Measurements from ENCODE around the gene HOXA3.

HOXA3 gene

GRCh38 chr7:27189295-27189996 is 37.1 kb upstream of the HOXA3 start:
- no peak for DNase-seq (ENCODE audit: low read depth)

DNA sequence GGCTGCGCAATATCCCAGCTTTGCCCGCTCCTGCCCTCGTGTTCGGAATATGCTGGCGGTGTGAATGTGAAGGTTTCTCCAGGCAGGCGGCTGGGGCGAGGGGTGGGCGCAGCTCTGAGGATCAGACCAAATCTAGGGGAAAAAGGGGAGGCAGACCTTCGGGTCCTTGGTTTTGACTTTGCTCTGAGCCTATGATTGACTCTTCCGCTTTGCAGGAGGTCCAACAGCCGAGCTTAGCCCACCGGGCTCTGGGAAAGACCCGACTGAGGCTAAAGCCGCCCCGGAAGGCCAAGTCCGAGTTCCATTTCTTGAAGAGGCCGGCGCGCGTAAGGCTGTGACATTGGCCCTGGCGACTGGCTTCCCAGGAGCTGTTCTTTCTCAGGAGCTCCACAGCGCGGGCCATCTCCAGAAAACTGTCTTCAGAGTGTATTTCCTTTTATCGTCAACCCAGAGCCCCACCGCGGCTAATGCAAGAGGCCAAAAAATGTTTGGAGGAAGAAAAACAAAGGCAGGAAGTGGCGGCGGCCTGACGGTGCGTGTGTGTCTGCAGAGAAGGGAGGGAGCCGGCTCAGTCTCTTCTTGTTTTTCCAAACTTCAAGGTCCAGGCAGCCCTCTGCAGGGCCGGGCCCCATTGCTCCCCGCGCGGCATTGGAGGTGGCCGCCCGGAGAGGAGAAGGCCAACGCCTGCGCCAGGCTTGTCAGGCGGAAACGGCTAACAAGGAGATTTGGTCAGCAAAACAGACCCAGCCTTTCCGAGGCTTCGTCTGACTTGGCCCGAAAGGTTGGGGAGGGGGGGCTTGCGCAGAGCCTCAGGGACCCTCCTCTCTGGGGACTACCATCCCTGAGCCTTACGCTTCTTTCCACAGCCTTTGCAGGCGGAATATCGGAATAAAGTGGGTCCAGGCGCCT is 36.3 kb upstream of the HOXA3 start:
- no peak for DNase-seq (ENCODE audit: low read depth)

DNA sequence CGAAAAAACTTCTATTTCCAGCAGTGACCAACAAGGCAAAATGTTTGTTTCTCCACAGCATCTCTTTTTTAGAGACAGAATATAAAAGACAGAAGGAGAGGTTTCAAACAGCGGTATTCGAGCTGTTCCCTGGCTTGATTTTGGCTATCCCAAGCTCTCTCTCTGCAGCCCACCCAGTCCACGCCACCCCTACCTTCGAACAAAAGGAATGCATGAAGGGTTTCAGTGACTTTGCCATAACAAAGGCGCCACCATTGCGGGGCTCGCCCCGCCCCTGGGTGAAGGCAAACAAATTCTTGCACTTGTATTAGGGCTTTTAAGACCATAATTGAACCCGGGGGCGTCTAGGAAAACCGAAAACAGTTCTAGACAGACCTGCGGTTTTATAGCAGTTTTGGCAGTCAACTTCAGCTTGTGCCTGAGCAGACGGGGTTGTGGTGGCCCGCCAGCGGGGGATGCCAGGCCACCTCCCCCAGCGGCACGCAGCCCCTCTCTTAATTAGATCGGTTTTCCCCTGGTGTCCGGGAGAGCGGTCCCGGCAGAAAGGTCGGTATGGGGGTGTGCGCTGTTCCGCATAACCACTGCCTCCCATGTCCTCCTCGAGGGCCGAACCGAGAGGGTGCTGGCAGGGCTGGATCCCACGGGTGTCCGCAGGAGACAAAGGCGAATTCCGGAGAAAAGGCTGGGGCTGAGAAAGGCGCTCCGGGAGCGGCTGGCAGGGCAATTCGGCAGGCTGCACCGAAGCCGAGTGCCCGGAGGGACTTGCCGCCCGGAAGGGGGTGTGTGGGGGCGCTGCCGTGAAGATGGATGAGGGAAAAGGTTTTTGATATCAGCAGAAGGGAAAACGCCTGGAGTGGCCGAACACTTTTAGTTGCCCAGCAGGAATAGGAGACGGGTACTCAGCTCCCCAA is 35.3 kb upstream of the HOXA3 start:
- DNase-seq (ENCODE audit: low read depth) = no peak

GRCh38 chr7:27186668-27187474 is 34.5 kb upstream of the HOXA3 start:
- no peak for DNase-seq (ENCODE audit: low read depth)

GRCh38 chr7:27185854-27186667 is 33.7 kb upstream of the HOXA3 start:
- DNase-seq (ENCODE audit: low read depth) = no peak

- no peak for DNase-seq (ENCODE audit: low read depth)
Measured at GRCh38 chr7:27185013-27185853, 32.9 kb upstream of the HOXA3 start, which contains the start of gene HOXA11. TSS of gene HOXA11 (minus strand) at chr7:27185232. CDS start at chr7:27185144, 88 bp downstream.

- DNase-seq (ENCODE audit: low read depth) = no peak
Measured at GRCh38 chr7:27184337-27185012, 32.1 kb upstream of the HOXA3 start.

- no peak for DNase-seq (ENCODE audit: low read depth)
Measured at GRCh38 chr7:27183682-27184336, 31.4 kb upstream of the HOXA3 start.

DNA sequence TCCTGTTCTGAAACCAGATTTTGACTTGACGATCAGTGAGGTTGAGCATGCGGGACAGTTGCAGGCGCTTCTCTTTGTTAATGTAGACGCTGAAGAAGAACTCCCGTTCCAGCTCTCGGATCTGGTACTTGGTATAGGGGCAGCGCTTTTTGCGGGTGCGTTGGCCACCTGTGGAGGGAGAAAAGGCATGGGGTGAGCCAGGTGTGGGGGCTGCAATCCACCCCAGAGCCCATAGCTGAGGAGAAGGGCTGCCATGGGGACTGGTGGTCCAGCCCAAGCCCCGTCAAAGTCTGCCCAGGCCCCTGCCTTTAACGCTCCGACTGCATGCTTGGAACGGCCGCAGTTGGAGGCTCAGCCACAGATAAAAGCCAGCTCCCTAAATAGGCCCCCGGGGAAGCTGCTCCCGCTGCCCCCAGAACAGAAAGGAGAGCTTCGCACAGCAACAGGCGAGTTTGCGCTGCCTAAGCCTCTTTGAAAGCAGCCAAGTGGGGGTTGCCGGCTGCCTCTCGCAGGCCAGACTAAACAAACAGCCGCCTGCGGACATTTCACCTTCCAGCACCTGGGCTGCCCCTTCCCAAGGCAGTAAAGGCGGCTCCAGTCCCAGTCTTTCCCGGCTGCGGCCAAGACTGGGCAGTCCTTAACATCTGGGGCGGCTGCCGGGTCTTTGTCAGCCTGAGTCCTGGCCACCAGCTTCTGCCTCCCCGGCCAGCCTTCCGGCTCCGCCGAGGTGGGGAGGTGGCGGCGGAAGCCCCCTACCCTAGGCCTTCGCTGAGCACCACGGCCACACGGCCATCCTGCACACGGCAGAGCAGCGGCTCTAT is 30.7 kb upstream of the HOXA3 start:
- no peak for DNase-seq (ENCODE audit: low read depth)

- DNase-seq (ENCODE audit: low read depth) = no peak
Measured at GRCh38 chr7:27182285-27182841, 30.0 kb upstream of the HOXA3 start.

DNA sequence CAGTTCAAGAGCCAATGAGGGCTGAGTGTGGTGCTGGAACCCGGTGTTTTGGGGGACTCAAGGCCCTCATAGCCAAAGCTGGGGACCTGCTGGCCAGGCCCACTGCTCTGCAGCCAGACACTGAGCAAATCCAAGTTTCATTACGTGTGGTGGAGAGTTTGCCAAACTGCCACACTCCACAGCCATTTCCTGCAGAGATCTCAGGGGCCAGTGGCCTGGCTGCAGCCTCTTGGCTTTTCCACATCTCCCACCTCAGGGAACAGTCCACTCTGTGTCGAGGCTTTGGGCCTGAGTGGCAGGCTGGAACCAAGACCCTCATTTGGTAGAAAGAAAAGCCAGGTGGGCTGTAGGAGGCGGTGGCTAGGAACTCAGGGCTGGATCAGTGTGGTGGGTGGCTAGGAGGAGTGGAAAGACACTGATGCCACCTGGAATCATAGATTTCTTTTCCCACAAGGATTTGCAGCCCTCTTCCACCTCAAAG is 29.5 kb upstream of the HOXA3 start:
- DNase-seq (ENCODE audit: low read depth) = no peak

DNA sequence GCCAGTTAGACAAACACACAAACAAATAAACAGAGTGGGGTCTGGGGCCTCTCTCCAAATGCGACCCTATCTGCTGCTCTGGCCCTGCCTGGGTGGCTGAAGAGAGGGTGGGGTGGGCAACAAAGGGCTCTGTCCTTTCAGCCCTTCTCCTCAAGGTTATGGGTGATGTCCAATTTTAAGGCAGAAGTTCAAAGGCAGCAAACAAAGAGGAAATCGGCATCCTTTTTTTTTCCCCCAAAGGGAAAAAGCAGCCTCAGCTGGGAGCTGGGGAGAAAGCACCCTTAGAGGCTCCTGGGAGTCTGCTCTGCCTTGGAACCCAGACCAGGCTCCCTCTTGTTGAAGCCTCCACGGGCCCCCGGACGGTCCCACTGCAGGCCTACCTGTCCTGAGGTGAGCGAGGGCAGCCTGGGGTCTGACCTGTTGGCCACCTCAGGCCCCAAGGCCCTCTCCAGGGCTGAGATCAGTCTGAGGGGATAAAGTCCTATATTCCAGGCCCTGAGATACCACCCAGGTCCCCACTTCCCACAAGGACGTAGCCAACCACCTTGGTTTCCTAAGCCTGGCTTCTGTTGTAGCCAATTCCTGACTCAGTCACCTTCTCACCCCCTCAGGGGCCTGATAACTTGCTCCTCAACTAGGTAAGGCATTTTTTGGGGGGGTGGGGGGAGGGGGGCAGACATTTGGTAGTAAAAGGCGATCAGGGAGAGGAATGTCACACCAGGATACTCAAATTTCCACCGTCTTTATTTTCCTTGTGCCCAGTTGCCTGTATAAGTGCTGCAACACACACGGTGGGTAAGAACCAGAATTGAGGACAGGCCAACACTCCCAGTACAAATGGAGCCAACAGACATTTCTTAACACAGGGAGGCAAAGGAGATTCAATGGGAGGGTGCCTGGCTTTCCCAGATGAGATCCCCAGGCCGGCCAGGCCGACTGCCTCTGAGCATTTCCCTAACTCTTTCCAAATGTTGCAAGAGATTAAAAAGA is 28.3 kb upstream of the HOXA3 start:
- DNase-seq (ENCODE audit: low read depth) = no peak

DNA sequence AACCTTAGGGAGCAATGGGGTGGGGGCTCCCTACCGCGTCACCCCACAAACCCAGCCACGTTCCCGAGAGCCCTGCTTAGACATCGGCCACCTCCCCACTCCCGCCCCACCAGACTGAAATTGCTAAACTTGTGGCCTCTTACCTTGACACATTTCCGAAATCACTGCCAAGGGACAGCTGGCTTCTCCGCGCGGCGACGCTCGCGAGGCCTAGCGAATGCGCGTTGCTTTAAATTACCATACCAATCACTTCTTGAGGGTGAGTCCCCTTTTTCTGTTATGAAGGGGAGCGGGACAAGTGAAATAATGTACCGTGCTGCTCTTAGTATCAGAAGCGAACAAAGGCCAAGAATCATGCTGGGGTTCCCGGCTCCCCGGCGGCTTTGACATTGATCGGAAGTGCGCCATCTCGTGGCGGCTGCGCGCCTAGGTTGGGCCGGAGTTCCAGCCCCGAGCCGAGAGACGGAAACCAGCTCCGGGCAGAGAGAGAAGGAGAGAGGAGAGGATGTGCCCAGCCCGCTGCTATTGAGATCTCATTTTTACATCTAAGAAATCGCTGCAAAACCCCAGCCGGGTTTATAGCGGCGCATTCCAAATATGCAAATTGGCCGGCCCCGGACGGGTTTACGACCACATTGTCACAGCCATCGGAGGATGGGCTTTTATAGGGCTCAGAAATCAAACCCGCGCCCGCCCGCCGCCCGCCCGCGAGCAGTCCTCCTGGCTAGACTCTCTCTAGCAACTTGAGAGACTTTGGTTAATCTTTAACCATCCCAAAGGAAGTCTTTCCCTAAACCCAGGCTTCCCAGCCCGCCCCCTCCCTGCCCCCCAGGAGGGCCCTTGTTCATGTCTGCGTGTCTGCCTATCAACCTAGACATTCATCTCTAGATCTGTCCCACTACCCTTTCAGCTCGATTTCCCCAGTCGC is 27.4 kb upstream of the HOXA3 start:
- DNase-seq (ENCODE audit: low read depth) = peak; percentile 63

- no peak for DNase-seq (ENCODE audit: low read depth)
Measured at GRCh38 chr7:27179030-27179429, 26.6 kb upstream of the HOXA3 start.

GRCh38 chr7:27178366-27178765 is 26.0 kb upstream of the HOXA3 start:
- DNase-seq (ENCODE audit: low read depth) = no peak
